CD14-positive monocyte (primary cell): ENCODE results near the gene ATP11A. TPM values are rescaled to one million over a fixed set of nuclear protein-coding genes. Genes with fewer than 3 reads are reported as not detected.
"Not testable (repeated sequence)": the region's sequence is repeated elsewhere in the genome, so short reads cannot be mapped to it uniquely, and the experiment has no call there.

Source experiments
- DNase-seq, 3 donors: peaks; one replicate each; pipeline ENCODE4 v3.0.0-alpha.2; 2011 to 2022
- H2AFZ ChIP-seq: 2 replicates; pipeline ENCODE4 v1.6.0; 2012; ENCODE audit warnings: mild to moderate bottlenecking, low read depth, low read length, inconsistent platforms; ENCODE audit not compliant: insufficient read depth, poor library complexity, severe bottlenecking
- H3K27ac ChIP-seq, 2 donors: 1 replicate in 1 of 2; 2 replicates in 1 of 2; pipeline ENCODE4 v1.5.1; 2012 to 2013; ENCODE audit warnings: low read length in 2 of 2, control low read depth in 1 of 2, inconsistent platforms in 1 of 2, low read depth in 1 of 2, mild to moderate bottlenecking in 1 of 2
- H3K27me3 ChIP-seq, 2 donors: one replicate each; pipeline versions ENCODE4 v1.6.0 to v1.6.1; 2011 to 2013; ENCODE audit warnings: low read length in 2 of 2; ENCODE audit not compliant: control insufficient read depth in 2 of 2, insufficient read depth in 2 of 2
- H3K36me3 ChIP-seq, 2 donors: replicated peaks in 1 of 2; 1 replicate in 1 of 2; 2 replicates in 1 of 2; pipeline versions ENCODE4 v1.5.1 to v1.6.1; 2012 to 2013; ENCODE audit warnings: low read length in 2 of 2, control low read depth in 1 of 2, inconsistent platforms in 1 of 2, mild to moderate bottlenecking in 1 of 2; ENCODE audit not compliant: insufficient read depth in 2 of 2, control insufficient read depth in 1 of 2
- H3K4me1 ChIP-seq, 2 donors: 1 replicate in 1 of 2; 2 replicates in 1 of 2; pipeline versions ENCODE4 v1.5.1 to v1.6.1; 2012 to 2013; ENCODE audit warnings: low read length in 2 of 2, control low read depth in 1 of 2, inconsistent platforms in 1 of 2, mild to moderate bottlenecking in 1 of 2, moderate library complexity in 1 of 2; ENCODE audit not compliant: insufficient read depth in 2 of 2, control insufficient read depth in 1 of 2
- H3K4me2 ChIP-seq: replicated peaks from 2 replicates; pipeline ENCODE3; 2012; ENCODE audit warnings: low read length, moderate library complexity, mild to moderate bottlenecking; ENCODE audit not compliant: poor library complexity, severe bottlenecking; ENCODE audit errors: extremely low read depth
- H3K4me3 ChIP-seq, 3 experiments: fragments of 200-600 bp in 1 of 3; sonication (generic) in 1 of 3; replicated peaks in 1 of 3; 1 replicate in 2 of 3; 2 replicates in 1 of 3; pipeline ENCODE4 v1.5.1; 2011 to 2013; ENCODE audit warnings: low read length in 3 of 3, mild to moderate bottlenecking in 3 of 3, control low read depth in 2 of 3, low read depth in 2 of 3, inconsistent platforms in 1 of 3, moderate library complexity in 1 of 3
- H3K79me2 ChIP-seq: 2 replicates; pipeline ENCODE4 v1.6.0; 2012; ENCODE audit warnings: mild to moderate bottlenecking, control low read depth, inconsistent platforms, low read length, moderate library complexity; ENCODE audit not compliant: insufficient read depth
- H3K9ac ChIP-seq: 2 replicates; pipeline ENCODE4 v1.6.0; 2017; ENCODE audit warnings: low read length, mild to moderate bottlenecking; ENCODE audit not compliant: insufficient read depth, poor library complexity, severe bottlenecking
- H3K9me3 ChIP-seq, 2 donors: replicated peaks in 1 of 2; 1 replicate in 1 of 2; 2 replicates in 1 of 2; pipeline versions ENCODE4 v1.5.1 to v1.6.1; 2012 to 2013; ENCODE audit warnings: low read length in 2 of 2, control low read depth in 1 of 2; ENCODE audit not compliant: control insufficient read depth in 1 of 2, insufficient read depth in 1 of 2
- H4K20me1 ChIP-seq: 2 replicates; pipeline ENCODE4 v1.6.0; 2012; ENCODE audit warnings: mild to moderate bottlenecking, low read length, control low read depth, moderate library complexity; ENCODE audit not compliant: insufficient read depth
- H3K27ac Mint-ChIP-seq, 7 donors: one replicate each; pipeline ENCODE4 v1.8.0; 2020; ENCODE audit warnings: mild to moderate bottlenecking in 7 of 7, mixed read lengths in 7 of 7, moderate library complexity in 6 of 7, inconsistent platforms in 2 of 7
- H3K27me3 Mint-ChIP-seq, 3 donors: one replicate each; pipeline ENCODE4 v1.8.0; 2021 to 2022; ENCODE audit warnings: low read depth in 3 of 3, mild to moderate bottlenecking in 3 of 3, mixed read lengths in 3 of 3, moderate library complexity in 3 of 3, inconsistent platforms in 1 of 3
- H3K36me3 Mint-ChIP-seq, 2 donors: one replicate each; pipeline ENCODE4 v1.8.0; 2020; ENCODE audit warnings: mixed read lengths in 2 of 2, inconsistent platforms in 1 of 2, mild to moderate bottlenecking in 1 of 2
- H3K4me1 Mint-ChIP-seq: one replicate; pipeline ENCODE4 v1.8.0; 2020; ENCODE audit warnings: mild to moderate bottlenecking, mixed read lengths
- H3K4me3 Mint-ChIP-seq, 2 donors: one replicate each; pipeline ENCODE4 v1.8.0; 2020; ENCODE audit warnings: mild to moderate bottlenecking in 2 of 2, mixed read lengths in 2 of 2, moderate library complexity in 1 of 2
- H3K9me3 Mint-ChIP-seq, 7 donors: one replicate each; pipeline ENCODE4 v1.8.0; 2020 to 2022; ENCODE audit warnings: mixed read lengths in 7 of 7, mild to moderate bottlenecking in 6 of 7, moderate library complexity in 6 of 7, inconsistent platforms in 2 of 7
- WGBS: methylation state at CpG from one replicate; pipeline ENCODE4 v1.1.5; 2013; ENCODE audit warnings: missing lambda C conversion rate; ENCODE audit not compliant: insufficient coverage; 5-methylcytosine and 5-hydroxymethylcytosine counted together
- intact Hi-C, 2 donors: fragments of 100-400 bp; cut with micrococcal nuclease; formaldehyde crosslinking; loops; one replicate each; pipeline versions ENCODE4 v1.15.0 to v1.15.1; 2023
- polyA plus RNA-seq, 3 donors: library from polyadenylated mRNA; depleted of rRNA in 1 of 3; unstranded in 2 of 3; stranded (reverse) in 1 of 3; fragments of 300-500 nt in 2 of 3; fragments of >200 nt in 1 of 3; fragmentation: Illumina TruSeq in 2 of 3; gene quantifications; 1 replicate in 2 of 3; 2 replicates in 1 of 3; pipeline ENCODE4 v1.2.3, GENCODE V29; 2012 to 2021
- TF ChIP-seq, protein P1 (sequence below): fragments of 200-600 bp; IDR thresholded peaks from one replicate; pipeline ENCODE4 v1.8.0; 2022; ENCODE audit warnings: antibody characterized with exemption, mild to moderate bottlenecking

ATP11A gene
- polyA plus RNA-seq, 3 donors: 7.2 to 45.4 (median 7.6) TPM

DNA sequence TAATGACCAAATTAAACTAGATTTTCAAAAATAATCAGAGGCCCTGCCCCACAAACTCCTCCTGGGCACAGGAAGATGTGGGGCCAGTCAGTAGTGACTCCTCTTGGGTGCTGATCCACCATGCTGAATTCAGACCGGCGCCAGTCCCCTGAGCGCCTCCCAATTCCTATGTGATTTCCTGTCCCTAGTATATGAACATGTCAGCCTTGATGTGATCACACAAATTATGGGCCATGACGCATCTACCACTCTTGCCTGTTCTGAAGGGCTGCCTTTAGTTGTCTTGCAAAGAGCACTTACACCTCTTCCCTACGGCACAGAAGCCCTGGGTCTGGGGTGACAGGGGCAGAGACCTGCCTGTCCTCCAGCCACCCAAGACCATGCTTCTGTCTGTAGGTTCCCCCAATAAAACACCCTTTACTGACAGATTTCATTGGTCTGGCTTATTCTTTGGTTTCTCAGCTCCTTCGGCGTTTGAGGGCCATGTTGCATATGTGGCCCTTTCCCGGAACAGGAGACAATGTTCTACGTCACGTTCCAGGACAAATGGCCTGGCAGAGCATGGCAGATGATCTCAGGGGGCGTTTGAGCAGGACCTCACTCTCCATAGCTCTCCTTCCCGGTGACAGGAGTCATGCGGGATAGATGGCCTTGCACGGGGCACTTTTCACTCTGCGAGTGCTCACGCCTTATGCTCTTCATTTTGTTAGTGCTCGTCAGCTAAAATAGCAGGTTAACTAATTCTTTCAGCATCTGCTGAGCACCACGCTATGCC, 5.6 kb upstream of the ATP11A start:
- Histone ChIP-seq H3K9ac (no peak overlapping the region), H3K9me3 (no peaks in the 10 kb centered on the region), H4K20me1 (no peaks in the 10 kb centered on the region), H2AFZ (no peak overlapping the region), H3K27ac (no peak overlapping the region), H3K4me1 (peaks cover 18 to 22% of the 10 kb centered on the region in 2 donors), H3K79me2 (peaks cover 16% of the 10 kb centered on the region), H3K4me3 (no peak overlapping the region), H3K36me3 (peaks cover 0 to 3% of the 10 kb centered on the region in 2 donors), H3K4me2 (no peak overlapping the region), H3K27me3 (no peaks in the 10 kb centered on the region)
- Mint-ChIP-seq H3K4me3 (no peak overlapping the region), H3K9me3 (peaks cover 0 to 2% (median 0%) of the 10 kb centered on the region in 7 donors), H3K36me3 (peaks cover 5 to 9% of the 10 kb centered on the region in 2 donors), H3K27me3 (peaks cover 2 to 13% (median 4%) of the 10 kb centered on the region in 3 donors), H3K27ac (no peak overlapping the region), H3K4me1 (peaks cover 26% of the 10 kb centered on the region)
- TF ChIP-seq, protein P1, sequence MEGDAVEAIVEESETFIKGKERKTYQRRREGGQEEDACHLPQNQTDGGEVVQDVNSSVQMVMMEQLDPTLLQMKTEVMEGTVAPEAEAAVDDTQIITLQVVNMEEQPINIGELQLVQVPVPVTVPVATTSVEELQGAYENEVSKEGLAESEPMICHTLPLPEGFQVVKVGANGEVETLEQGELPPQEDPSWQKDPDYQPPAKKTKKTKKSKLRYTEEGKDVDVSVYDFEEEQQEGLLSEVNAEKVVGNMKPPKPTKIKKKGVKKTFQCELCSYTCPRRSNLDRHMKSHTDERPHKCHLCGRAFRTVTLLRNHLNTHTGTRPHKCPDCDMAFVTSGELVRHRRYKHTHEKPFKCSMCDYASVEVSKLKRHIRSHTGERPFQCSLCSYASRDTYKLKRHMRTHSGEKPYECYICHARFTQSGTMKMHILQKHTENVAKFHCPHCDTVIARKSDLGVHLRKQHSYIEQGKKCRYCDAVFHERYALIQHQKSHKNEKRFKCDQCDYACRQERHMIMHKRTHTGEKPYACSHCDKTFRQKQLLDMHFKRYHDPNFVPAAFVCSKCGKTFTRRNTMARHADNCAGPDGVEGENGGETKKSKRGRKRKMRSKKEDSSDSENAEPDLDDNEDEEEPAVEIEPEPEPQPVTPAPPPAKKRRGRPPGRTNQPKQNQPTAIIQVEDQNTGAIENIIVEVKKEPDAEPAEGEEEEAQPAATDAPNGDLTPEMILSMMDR: no peak
- intact Hi-C loops: no loop called here
- WGBS: 94% methylated on average over 18 of the region's 18 CpGs
- DNase-seq: no peak

- H4K20me1 ChIP-seq, H3K9me3 Mint-ChIP-seq, H3K36me3 Mint-ChIP-seq, H3K36me3 ChIP-seq, H3K9me3 ChIP-seq, DNase-seq, H3K4me2 ChIP-seq, H3K9ac ChIP-seq, H2AFZ ChIP-seq, H3K4me3 Mint-ChIP-seq, H3K27me3 ChIP-seq, H3K27ac ChIP-seq, H3K27ac Mint-ChIP-seq, H3K4me3 ChIP-seq: not testable (repeated sequence)
- peaks cover 2 to 13% (median 4%) of the 10 kb centered on the region in 3 donors for H3K27me3 Mint-ChIP-seq
- H3K79me2 ChIP-seq: peaks cover 21% of the 10 kb centered on the region
- H3K4me1 ChIP-seq: peaks cover 20 to 22% of the 10 kb centered on the region in 2 donors
- intact Hi-C loops: loop anchor here in 1 of 2 donors (5.0 kb wide), 1 partner anchor 103 kb away; no protein-coding TSS in a partner anchor
- peaks cover 26% of the 10 kb centered on the region for H3K4me1 Mint-ChIP-seq
- WGBS: 92% methylated on average over 7 of the region's 9 CpGs
Measured at GRCh38 chr13:112685189-112685805, 4.5 kb upstream of the ATP11A start.
